Activated CD4-positive, alpha-beta memory T cell treated with anti-CD3 and anti-CD28 coated beads, Interleukin-2, amount 10 ng/mL, durations not matched to agents 7 days and 5 days (primary cell): ENCODE measurements around the gene KIF3C. TPM values are rescaled to one million over a fixed set of nuclear protein-coding genes. Genes with fewer than 3 reads are reported as not detected.
A peak's percentile ranks its signal among the peaks of the same experiment; 100 is the strongest.

Experiments used
- CTCF ChIA-PET: fragments of 350-600 bp; sonication (Branson Sonifier 250); formaldehyde crosslinking; loops from one replicate; lab custom pipeline; 2021; ENCODE audit warnings: antibody characterized with exemption, inconsistent platforms; lab: Charles Lee
- POLR2A ChIA-PET: fragments of 350-600 bp; sonication (Branson Sonifier 250); formaldehyde crosslinking; loops from one replicate; lab custom pipeline; 2021; ENCODE audit warnings: antibody characterized with exemption; lab: Charles Lee
- DNase-seq: peaks from one replicate; pipeline ENCODE4 v3.0.0-alpha.2; 2020
- H3K27ac Mint-ChIP-seq: one replicate; pipeline ENCODE4 v1.8.0; 2021; ENCODE audit warnings: mild to moderate bottlenecking, mixed read lengths
- H3K27me3 Mint-ChIP-seq: one replicate; pipeline ENCODE4 v1.8.0; 2021; ENCODE audit warnings: mixed read lengths
- H3K36me3 Mint-ChIP-seq: one replicate; pipeline ENCODE4 v1.8.0; 2021; ENCODE audit warnings: low read depth, mixed read lengths
- H3K4me1 Mint-ChIP-seq: one replicate; pipeline ENCODE4 v1.8.0; 2021; ENCODE audit warnings: mixed read lengths
- H3K4me3 Mint-ChIP-seq: one replicate; pipeline ENCODE4 v1.8.0; 2021; ENCODE audit warnings: mild to moderate bottlenecking, mixed read lengths
- H3K9me3 Mint-ChIP-seq: one replicate; pipeline ENCODE4 v1.8.0; 2021; ENCODE audit warnings: mixed read lengths
- total RNA-seq, 2 experiments: library from RNA; stranded (reverse); gene quantifications; one replicate each; pipeline ENCODE4 v1.2.3, GENCODE V29; 2021

KIF3C gene
- total RNA-seq, 2 experiments from 2014 or later, result 10.3 to 10.7 TPM

- Mint-ChIP-seq H3K9me3 (no peaks in the 10 kb centered on the region), H3K27ac (no peak overlapping the region), H3K27me3 (no peaks in the 10 kb centered on the region), H3K4me3 (no peak overlapping the region), H3K4me1 (peaks cover 2% of the 10 kb centered on the region), H3K36me3 (no peaks in the 10 kb centered on the region)
- ChIA-PET POLR2A (no interaction called here), CTCF (interaction anchor here (0.6 to 4.0 kb wide), 3 partner anchors 38 to 230 kb away, joined by 3 to 11 read pairs (median 6); no protein-coding TSS in a partner anchor)
- no peak for DNase-seq
Observed at GRCh38 chr2:25954199-25954752, 28.0 kb downstream of the KIF3C start.

- POLR2A ChIA-PET, result no interaction called here
- H3K4me1 Mint-ChIP-seq, result peaks cover 4% of the 10 kb centered on the region
Observed at GRCh38 chr2:25951071-25951547, 31.2 kb downstream of the KIF3C start.

GRCh38 chr2:25948437-25948836 lies 33.9 kb downstream of the KIF3C start:
- DNase-seq, result no peak
- ChIA-PET POLR2A (interaction anchor here (1.0 kb wide), 1 partner anchor 70 kb away, joined by 3 read pairs; the partner anchor contains the start of gene ASXL2), CTCF (interaction anchor here (0.5 to 1.4 kb wide), 6 partner anchors 8 to 428 kb away, joined by 3 to 5 read pairs (median 4); no protein-coding TSS in a partner anchor)
- no peak overlapping the region for H3K4me3 Mint-ChIP-seq
- H3K9me3 Mint-ChIP-seq, result no peaks in the 10 kb centered on the region
- H3K27ac Mint-ChIP-seq, result no peak overlapping the region
- no peaks in the 10 kb centered on the region for H3K36me3 Mint-ChIP-seq
- no peaks in the 10 kb centered on the region for H3K27me3 Mint-ChIP-seq
- peaks cover 4% of the 10 kb centered on the region for H3K4me1 Mint-ChIP-seq

More at GRCh38 chr2:25951071-25951547, 31.2 kb downstream of the KIF3C start:
- H3K36me3 Mint-ChIP-seq, result no peaks in the 10 kb centered on the region
- no peak overlapping the region for H3K4me3 Mint-ChIP-seq
- no peak overlapping the region for H3K27ac Mint-ChIP-seq
- CTCF ChIA-PET, result interaction anchor here (0.5 to 4.3 kb wide), 34 partner anchors 9 to 623 kb away, joined by 3 to 28 read pairs (median 4); partner anchors contain the start of gene KIF3C
- DNase-seq, result peak; percentile 77
- H3K27me3 Mint-ChIP-seq, result no peaks in the 10 kb centered on the region
- no peaks in the 10 kb centered on the region for H3K9me3 Mint-ChIP-seq

- H3K4me1 Mint-ChIP-seq, result peaks cover 2% of the 10 kb centered on the region
- CTCF ChIA-PET, result interaction anchor here (1.1 to 1.2 kb wide), 2 partner anchors 10 to 15 kb away, joined by 3 to 7 read pairs; no protein-coding TSS in a partner anchor
- DNase-seq, result no peak
- POLR2A ChIA-PET, result no interaction called here
- H3K27me3 Mint-ChIP-seq, result no peaks in the 10 kb centered on the region
- no peak overlapping the region for H3K27ac Mint-ChIP-seq
- H3K36me3 Mint-ChIP-seq, result no peaks in the 10 kb centered on the region
- no peaks in the 10 kb centered on the region for H3K9me3 Mint-ChIP-seq
- no peak overlapping the region for H3K4me3 Mint-ChIP-seq
Observed at GRCh38 chr2:25941042-25941441, 41.3 kb downstream of the KIF3C start.

- Mint-ChIP-seq H3K27ac (no peak overlapping the region), H3K4me1 (peaks cover 2% of the 10 kb centered on the region), H3K27me3 (no peaks in the 10 kb centered on the region), H3K9me3 (no peaks in the 10 kb centered on the region), H3K4me3 (no peak overlapping the region), H3K36me3 (no peaks in the 10 kb centered on the region)
- POLR2A ChIA-PET, result no interaction called here
- CTCF ChIA-PET, result interaction anchor here (2.4 kb wide), 1 partner anchor 12 kb away, joined by 7 read pairs; no protein-coding TSS in a partner anchor
- DNase-seq, result no peak
Observed at GRCh38 chr2:25939257-25939668, 43.0 kb downstream of the KIF3C start.

GRCh38 chr2:25938345-25938744 lies 44.0 kb downstream of the KIF3C start:
- H3K9me3 Mint-ChIP-seq, result no peaks in the 10 kb centered on the region
- H3K36me3 Mint-ChIP-seq, result peaks cover 3% of the 10 kb centered on the region
- no peak for DNase-seq
- H3K4me3 Mint-ChIP-seq, result no peak overlapping the region
- ChIA-PET POLR2A (no interaction called here), CTCF (interaction anchor here (2.4 kb wide), 1 partner anchor 13 kb away, joined by 7 read pairs; no protein-coding TSS in a partner anchor)
- H3K27ac Mint-ChIP-seq, result no peak overlapping the region
- H3K4me1 Mint-ChIP-seq, result peaks cover 2% of the 10 kb centered on the region
- no peaks in the 10 kb centered on the region for H3K27me3 Mint-ChIP-seq

GRCh38 chr2:25936889-25937545 lies 45.3 kb downstream of the KIF3C start:
- Mint-ChIP-seq H3K36me3 (peaks cover 3% of the 10 kb centered on the region), H3K27me3 (no peaks in the 10 kb centered on the region), H3K4me1 (peaks cover 2% of the 10 kb centered on the region), H3K9me3 (no peaks in the 10 kb centered on the region), H3K4me3 (no peak overlapping the region), H3K27ac (no peak overlapping the region)
- no peak for DNase-seq
- ChIA-PET CTCF (interaction anchor here (0.5 to 0.9 kb wide), 2 partner anchors 14 to 48 kb away, joined by 3 to 4 read pairs; no protein-coding TSS in a partner anchor), POLR2A (no interaction called here)

GRCh38 chr2:25933622-25934021 lies 48.7 kb downstream of the KIF3C start:
- DNase-seq, result no peak
- Mint-ChIP-seq H3K9me3 (no peaks in the 10 kb centered on the region), H3K27ac (no peak overlapping the region), H3K4me1 (no peaks in the 10 kb centered on the region), H3K4me3 (no peak overlapping the region), H3K27me3 (no peaks in the 10 kb centered on the region), H3K36me3 (peaks cover 3% of the 10 kb centered on the region)
- ChIA-PET CTCF (interaction anchor here (1.8 kb wide), 1 partner anchor 17 kb away, joined by 6 read pairs; no protein-coding TSS in a partner anchor), POLR2A (no interaction called here)

- H3K4me1 Mint-ChIP-seq, result peaks cover 11% of the 10 kb centered on the region
- H3K4me3 Mint-ChIP-seq, result no peak overlapping the region
- no peaks in the 10 kb centered on the region for H3K27me3 Mint-ChIP-seq
- ChIA-PET POLR2A (no interaction called here), CTCF (interaction anchor here (0.6 kb wide), 1 partner anchor 321 kb away, joined by 3 read pairs; no protein-coding TSS in a partner anchor)
- DNase-seq, result no peak
- H3K27ac Mint-ChIP-seq, result no peak overlapping the region
- H3K9me3 Mint-ChIP-seq, result no peaks in the 10 kb centered on the region
- H3K36me3 Mint-ChIP-seq, result peaks cover 3% of the 10 kb centered on the region
Observed at GRCh38 chr2:25929789-25930473, 52.4 kb downstream of the KIF3C start.

- Mint-ChIP-seq H3K4me1 (peaks cover 11% of the 10 kb centered on the region), H3K27me3 (no peaks in the 10 kb centered on the region), H3K4me3 (no peak overlapping the region), H3K27ac (no peak overlapping the region), H3K36me3 (no peaks in the 10 kb centered on the region), H3K9me3 (no peaks in the 10 kb centered on the region)
- CTCF ChIA-PET, result interaction anchor here (0.6 kb wide), 1 partner anchor 15 kb away, joined by 3 read pairs; no protein-coding TSS in a partner anchor
- DNase-seq, result no peak
- POLR2A ChIA-PET, result no interaction called here
Observed at GRCh38 chr2:25928668-25929067, 53.6 kb downstream of the KIF3C start.

- H3K36me3 Mint-ChIP-seq, result no peaks in the 10 kb centered on the region
- H3K9me3 Mint-ChIP-seq, result no peaks in the 10 kb centered on the region
- no peaks in the 10 kb centered on the region for H3K27me3 Mint-ChIP-seq
- peaks cover 11% of the 10 kb centered on the region for H3K4me1 Mint-ChIP-seq
- H3K4me3 Mint-ChIP-seq, result no peak overlapping the region
- H3K27ac Mint-ChIP-seq, result no peak overlapping the region
- POLR2A ChIA-PET, result interaction anchor here (2.0 kb wide), 1 partner anchor 9 kb away, joined by 4 read pairs; no protein-coding TSS in a partner anchor
- no peak for DNase-seq
- CTCF ChIA-PET, result no interaction called here
Observed at GRCh38 chr2:25926984-25927756, 55.1 kb downstream of the KIF3C start.

- Mint-ChIP-seq H3K27ac (no peak overlapping the region), H3K4me1 (peaks cover 9% of the 10 kb centered on the region), H3K9me3 (no peaks in the 10 kb centered on the region), H3K36me3 (no peaks in the 10 kb centered on the region), H3K27me3 (no peaks in the 10 kb centered on the region), H3K4me3 (no peak overlapping the region)
- DNase-seq, result no peak
- POLR2A ChIA-PET, result no interaction called here
- CTCF ChIA-PET, result no interaction called here
Observed at GRCh38 chr2:25922501-25922900, 59.8 kb downstream of the KIF3C start.
